Measurements from ENCODE around the gene PBX3. TPM values are rescaled to one million over a fixed set of nuclear protein-coding genes. Genes with fewer than 3 reads are reported as not detected.

Gene PBX3
- total RNA-seq, 1 donor from 2014 or later = 11.0 TPM

DNA sequence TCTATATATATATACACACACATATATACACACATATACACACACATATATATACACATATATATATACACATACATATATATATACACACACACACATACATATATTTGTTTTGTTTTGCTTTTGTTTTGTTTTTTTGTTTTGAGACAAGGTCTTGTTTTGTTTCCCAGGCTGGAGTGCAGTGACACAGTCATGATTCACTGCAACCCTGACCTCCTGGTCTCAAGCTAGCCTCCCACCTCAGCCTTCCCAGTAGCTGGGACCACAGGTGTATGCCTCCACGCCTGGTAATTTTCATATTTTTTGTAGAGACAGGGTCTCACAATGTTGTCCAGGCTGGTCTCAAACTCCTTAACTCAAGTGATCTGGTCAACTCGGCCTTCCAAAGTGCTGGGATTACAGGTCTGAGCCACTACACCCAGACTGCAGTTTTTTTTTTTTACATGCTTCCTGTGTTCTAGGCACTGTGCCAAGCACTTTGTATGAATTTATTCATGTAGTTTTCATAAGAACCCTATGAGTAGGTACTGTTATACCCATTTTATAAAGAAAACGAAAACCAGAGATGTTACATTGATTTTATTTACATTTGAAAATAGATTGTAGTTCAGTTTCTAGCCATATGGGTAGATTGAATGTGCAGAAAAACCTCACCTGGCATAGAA, 120.7 kb downstream of the PBX3 start:
- TF ChIP-seq CTCF (conservative IDR thresholded peaks at IDR 0.05; ENCODE audit: low read depth, low read length) = no peak
- no peak for DNase-seq (ENCODE audit: low read depth)
- no peak overlapping the region for H3K4me3 ChIP-seq (ENCODE audit: low read depth, low read length)

- DNase-seq (ENCODE audit: low read depth) = no peak
- no peak for TF ChIP-seq CTCF (conservative IDR thresholded peaks at IDR 0.05; ENCODE audit: low read depth, low read length)
- no peak overlapping the region for H3K4me3 ChIP-seq (ENCODE audit: low read depth, low read length)
These were observed 131.0 kb downstream of the PBX3 start for GRCh38 chr9:125878164-125878631.

DNA sequence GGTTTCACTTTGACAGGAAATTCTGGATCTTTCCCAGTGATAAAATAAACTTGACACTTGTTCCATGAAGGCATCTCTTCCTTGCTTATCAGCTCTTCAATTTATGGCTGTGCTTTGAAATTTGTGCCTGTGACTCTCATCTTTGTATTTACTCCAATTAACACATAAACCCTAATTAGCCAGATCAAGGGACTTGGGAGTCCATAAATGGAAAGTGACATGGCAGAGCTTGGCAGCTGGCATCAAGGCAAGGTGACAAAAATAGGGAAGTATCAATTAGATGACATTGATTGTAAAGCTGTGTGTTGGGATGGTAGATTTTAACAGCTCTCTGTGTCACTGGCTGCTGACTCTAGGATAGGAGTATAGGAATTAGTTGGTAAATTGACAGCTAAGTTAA, 133.9 kb downstream of the PBX3 start:
- H3K4me3 ChIP-seq (ENCODE audit: low read depth, low read length) = no peak overlapping the region
- DNase-seq (ENCODE audit: low read depth) = no peak
- no peak for TF ChIP-seq CTCF (conservative IDR thresholded peaks at IDR 0.05; ENCODE audit: low read depth, low read length)

GRCh38 chr9:125883565-125884217, 136.5 kb downstream of the PBX3 start:
- no peak for DNase-seq (ENCODE audit: low read depth)
- TF ChIP-seq CTCF (conservative IDR thresholded peaks at IDR 0.05; ENCODE audit: low read depth, low read length) = no peak
- H3K4me3 ChIP-seq (ENCODE audit: low read depth, low read length) = no peak overlapping the region

DNA sequence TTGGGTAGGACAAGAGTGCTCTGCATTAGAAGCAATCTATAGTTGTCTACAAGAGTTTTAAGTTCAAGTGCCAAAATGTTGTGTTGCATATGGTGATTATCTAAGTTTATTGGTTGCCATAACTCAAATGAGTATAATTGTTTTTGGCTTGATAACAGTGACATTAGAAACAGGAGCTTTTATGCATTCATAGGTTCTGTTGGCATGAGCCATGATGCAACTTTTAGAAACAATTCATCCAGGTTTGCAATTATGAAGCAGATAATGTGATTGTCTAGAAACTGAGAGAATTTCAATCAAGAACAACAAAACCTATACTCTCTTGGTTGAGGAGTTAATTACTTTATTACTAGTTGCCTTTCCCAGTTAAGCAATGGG, 137.0 kb downstream of the PBX3 start:
- TF ChIP-seq CTCF (conservative IDR thresholded peaks at IDR 0.05; ENCODE audit: low read depth, low read length) = no peak
- no peak overlapping the region for H3K4me3 ChIP-seq (ENCODE audit: low read depth, low read length)
- DNase-seq (ENCODE audit: low read depth) = no peak

- no peak for TF ChIP-seq CTCF (conservative IDR thresholded peaks at IDR 0.05; ENCODE audit: low read depth, low read length)
- H3K4me3 ChIP-seq (ENCODE audit: low read depth, low read length) = no peak overlapping the region
- no peak for DNase-seq (ENCODE audit: low read depth)
These were observed 138.3 kb downstream of the PBX3 start for GRCh38 chr9:125885405-125886034.

Measured in epithelial cell of proximal tubule (primary cell).